Vagina (tissue), 2 donors: ENCODE measurements around the gene COL24A1.

Experiments
- CTCF ChIP-seq, 3 experiments: fragments of 450-650 bp in 2 of 3; fragments of 200-600 bp in 1 of 3; sonication (generic) in 1 of 3; IDR thresholded peaks; one replicate each; pipeline ENCODE4 v1.5.1; 2017 to 2019; ENCODE audit warnings: antibody characterized with exemption in 3 of 3, mild to moderate bottlenecking in 2 of 3, moderate library complexity in 2 of 3
- POLR2A ChIP-seq, 2 donors: fragments of 450-650 bp; IDR thresholded peaks; one replicate each; pipeline ENCODE4 v1.6.1; 2017; ENCODE audit warnings: antibody characterized with exemption in 2 of 2, mild to moderate bottlenecking in 2 of 2, moderate library complexity in 2 of 2
- POLR2AphosphoS5 ChIP-seq, 2 donors: sonication (generic); formaldehyde crosslinking; IDR thresholded peaks; one replicate each; pipeline ENCODE4 v1.9.0; 2017; ENCODE audit warnings: antibody characterized with exemption in 2 of 2, mild to moderate bottlenecking in 2 of 2, low read depth in 1 of 2; ENCODE audit not compliant: insufficient read depth in 1 of 2

GRCh38 chr1:85935234-85935633 lies 221.3 kb downstream of the COL24A1 start:
- no peak for TF ChIP-seq POLR2A (IDR thresholded peaks at IDR 0.05)
- TF ChIP-seq CTCF (IDR thresholded peaks at IDR 0.05) = no peak
- no peak for TF ChIP-seq POLR2AphosphoS5 (IDR thresholded peaks at IDR 0.05; ENCODE audit: insufficient read depth in 1 of 2, low read depth in 1 of 2)
